A549 (cell line): ENCODE measurements around the gene TUBB6.

Experiments
- ESRRA ChIP-seq: fragments of 150-350 bp; IDR thresholded peaks from 2 replicates; pipeline ENCODE4 v1.6.1; 2014; ENCODE audit warnings: mild to moderate bottlenecking, low read length, borderline replicate concordance
- JUN ChIP-seq, 2 experiments: fragments of >200 bp; sonication (Bioruptor Twin); formaldehyde crosslinking; IDR thresholded peaks; 2 replicates in 1 of 2; 3 replicates in 1 of 2; pipeline ENCODE4 v1.6.1; 2016 to 2017
- PHF8 ChIP-seq: fragments of 200-600 bp; sonication (generic); IDR thresholded peaks from 2 replicates; pipeline ENCODE4 v1.6.1; 2016; ENCODE audit warnings: low read depth, mild to moderate bottlenecking, antibody characterized with exemption, moderate library complexity, borderline replicate concordance
- TP53 ChIP-seq: fragments of 250-450 bp; sonication (Bioruptor Pico); IDR thresholded peaks from 2 replicates; pipeline ENCODE4 v1.5.0; 2021; ENCODE audit warnings: mild to moderate bottlenecking, moderate library complexity
- TF ChIP-seq, protein P1 (sequence below): fragments of >200 bp; sonication (Bioruptor Twin); formaldehyde crosslinking; IDR thresholded peaks from 3 replicates; pipeline ENCODE4 v1.5.1; 2016
- TF ChIP-seq, protein P2 (sequence below): fragments of 450-650 bp; IDR thresholded peaks from 2 replicates; pipeline ENCODE4 v1.6.1; 2014; ENCODE audit warnings: antibody characterized with exemption

DNA sequence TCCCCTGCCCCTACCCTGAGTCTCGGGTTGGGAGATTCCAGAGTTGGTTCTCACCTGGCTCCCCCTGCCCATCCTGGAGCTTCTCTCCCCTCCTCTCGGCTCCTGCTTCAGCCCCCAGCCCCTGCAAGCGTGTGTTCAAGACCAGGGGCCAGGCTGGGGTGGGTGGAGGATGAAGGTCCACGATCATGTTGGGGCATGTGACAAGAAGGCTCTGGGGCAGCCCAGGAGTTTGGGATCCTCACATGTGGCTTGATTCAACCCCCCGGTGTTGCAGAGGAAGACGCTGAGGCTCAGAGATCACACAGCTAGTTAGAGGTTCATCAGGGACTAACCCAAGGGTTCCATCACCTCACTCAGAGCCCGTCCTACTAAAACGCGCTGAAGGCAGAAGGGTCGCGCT, 14.2 kb upstream of the TUBB6 start:
- TF ChIP-seq, protein P1, sequence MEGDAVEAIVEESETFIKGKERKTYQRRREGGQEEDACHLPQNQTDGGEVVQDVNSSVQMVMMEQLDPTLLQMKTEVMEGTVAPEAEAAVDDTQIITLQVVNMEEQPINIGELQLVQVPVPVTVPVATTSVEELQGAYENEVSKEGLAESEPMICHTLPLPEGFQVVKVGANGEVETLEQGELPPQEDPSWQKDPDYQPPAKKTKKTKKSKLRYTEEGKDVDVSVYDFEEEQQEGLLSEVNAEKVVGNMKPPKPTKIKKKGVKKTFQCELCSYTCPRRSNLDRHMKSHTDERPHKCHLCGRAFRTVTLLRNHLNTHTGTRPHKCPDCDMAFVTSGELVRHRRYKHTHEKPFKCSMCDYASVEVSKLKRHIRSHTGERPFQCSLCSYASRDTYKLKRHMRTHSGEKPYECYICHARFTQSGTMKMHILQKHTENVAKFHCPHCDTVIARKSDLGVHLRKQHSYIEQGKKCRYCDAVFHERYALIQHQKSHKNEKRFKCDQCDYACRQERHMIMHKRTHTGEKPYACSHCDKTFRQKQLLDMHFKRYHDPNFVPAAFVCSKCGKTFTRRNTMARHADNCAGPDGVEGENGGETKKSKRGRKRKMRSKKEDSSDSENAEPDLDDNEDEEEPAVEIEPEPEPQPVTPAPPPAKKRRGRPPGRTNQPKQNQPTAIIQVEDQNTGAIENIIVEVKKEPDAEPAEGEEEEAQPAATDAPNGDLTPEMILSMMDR: no peak
- TF ChIP-seq, protein P2, sequence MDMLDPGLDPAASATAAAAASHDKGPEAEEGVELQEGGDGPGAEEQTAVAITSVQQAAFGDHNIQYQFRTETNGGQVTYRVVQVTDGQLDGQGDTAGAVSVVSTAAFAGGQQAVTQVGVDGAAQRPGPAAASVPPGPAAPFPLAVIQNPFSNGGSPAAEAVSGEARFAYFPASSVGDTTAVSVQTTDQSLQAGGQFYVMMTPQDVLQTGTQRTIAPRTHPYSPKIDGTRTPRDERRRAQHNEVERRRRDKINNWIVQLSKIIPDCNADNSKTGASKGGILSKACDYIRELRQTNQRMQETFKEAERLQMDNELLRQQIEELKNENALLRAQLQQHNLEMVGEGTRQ: no peak
- no peak for TF ChIP-seq PHF8
- no peak for TF ChIP-seq ESRRA
- TF ChIP-seq JUN (IDR thresholded peaks at IDR 0.05): no peak
- no peak for TF ChIP-seq TP53
